Astrocyte (in vitro differentiated cells and primary cell): Measurements from ENCODE around the gene CRLF1. TPM values are rescaled to one million over a fixed set of nuclear protein-coding genes. Genes with fewer than 3 reads are reported as not detected.
A peak's percentile ranks its signal among the peaks of the same experiment; 100 is the strongest.

ENCODE experiments used
- DNase-seq: peaks from one replicate; pipeline ENCODE4 v3.0.0-alpha.2; 2010; ENCODE audit warnings: low read depth
- FAIRE-seq: peaks from 2 replicates; lab custom pipeline; 2011; peaks lifted over from hg19 to GRCh38; lab: Jason Lieb, UNC
- H2AFZ ChIP-seq: 2 replicates; pipeline ENCODE4 v1.6.0; 2012; ENCODE audit warnings: low read depth, low read length, inconsistent platforms
- H3K27ac ChIP-seq: 2 replicates; pipeline ENCODE4 v1.5.1; 2011; ENCODE audit warnings: low read depth, low read length, inconsistent platforms
- H3K27me3 ChIP-seq: 2 replicates; pipeline ENCODE4 v1.6.0; 2011; ENCODE audit warnings: low read length, inconsistent platforms; ENCODE audit not compliant: insufficient read depth
- H3K36me3 ChIP-seq: 2 replicates; pipeline ENCODE4 v1.5.1; 2011; ENCODE audit warnings: low read length, inconsistent platforms; ENCODE audit not compliant: insufficient read depth
- H3K4me1 ChIP-seq: 2 replicates; pipeline ENCODE4 v1.5.1; 2011; ENCODE audit warnings: low read length, inconsistent platforms; ENCODE audit not compliant: insufficient read depth
- H3K4me2 ChIP-seq: 2 replicates; pipeline ENCODE4 v1.6.0; 2012; ENCODE audit warnings: low read length, inconsistent platforms
- H3K4me3 ChIP-seq: 2 replicates; pipeline ENCODE4 v1.5.1; 2011; ENCODE audit warnings: low read depth, mild to moderate bottlenecking, low read length, inconsistent platforms; ENCODE audit not compliant: insufficient read depth
- H3K79me2 ChIP-seq: 2 replicates; pipeline ENCODE4 v1.6.0; 2012; ENCODE audit warnings: mild to moderate bottlenecking, low read length, inconsistent platforms; ENCODE audit not compliant: insufficient read depth
- H3K9ac ChIP-seq: 2 replicates; pipeline ENCODE4 v1.6.0; 2012; ENCODE audit warnings: mild to moderate bottlenecking, low read length, inconsistent platforms
- H3K9me3 ChIP-seq: 2 replicates; pipeline ENCODE4 v1.5.1; 2012; ENCODE audit warnings: low read depth, mild to moderate bottlenecking, low read length, inconsistent platforms; ENCODE audit not compliant: insufficient read depth
- H4K20me1 ChIP-seq: 2 replicates; pipeline ENCODE4 v1.6.0; 2012; ENCODE audit warnings: low read length, inconsistent platforms; ENCODE audit not compliant: insufficient read depth
- H3K27ac Mint-ChIP-seq: one replicate; pipeline ENCODE4 v1.8.0; 2021; ENCODE audit warnings: mild to moderate bottlenecking, mixed read lengths; ENCODE audit not compliant: unreplicated experiment
- H3K27me3 Mint-ChIP-seq: one replicate; pipeline ENCODE4 v1.8.0; 2021; ENCODE audit warnings: low read depth, mixed read lengths; ENCODE audit not compliant: unreplicated experiment
- H3K36me3 Mint-ChIP-seq: one replicate; pipeline ENCODE4 v1.8.0; 2021; ENCODE audit warnings: low read depth, mixed read lengths; ENCODE audit not compliant: unreplicated experiment
- H3K4me1 Mint-ChIP-seq: one replicate; pipeline ENCODE4 v1.8.0; 2021; ENCODE audit warnings: low read depth, mixed read lengths; ENCODE audit not compliant: unreplicated experiment
- H3K4me3 Mint-ChIP-seq: one replicate; pipeline ENCODE4 v1.8.0; 2021; ENCODE audit warnings: mild to moderate bottlenecking, moderate library complexity, mixed read lengths; ENCODE audit not compliant: unreplicated experiment
- H3K9me3 Mint-ChIP-seq: one replicate; pipeline ENCODE4 v1.8.0; 2021; ENCODE audit warnings: mild to moderate bottlenecking, mixed read lengths; ENCODE audit not compliant: unreplicated experiment
- CTCF ChIP-seq: IDR thresholded peaks from 2 replicates; pipeline ENCODE4 v1.5.1; 2011; ENCODE audit warnings: low read depth, mild to moderate bottlenecking, inconsistent platforms, low read length, moderate library complexity; ENCODE audit not compliant: insufficient read depth
- EZH2 ChIP-seq: IDR thresholded peaks from 2 replicates; pipeline ENCODE4 v1.6.1; 2012; ENCODE audit warnings: mild to moderate bottlenecking, low read length, inconsistent platforms; ENCODE audit not compliant: insufficient read depth
- total RNA-seq: library from RNA; stranded (reverse); gene quantifications from 2 replicates; pipeline ENCODE4 v1.2.1, GENCODE V29; 2021

Gene CRLF1
- total RNA-seq, 1 donor from 2014 or later: 18.5 TPM

GRCh38 chr19:18637673-18638630, 31.4 kb upstream of the CRLF1 start:
- peak overlapping the region; percentile 85 for H3K9ac ChIP-seq
- H3K27me3 ChIP-seq: peaks cover 7% of the 10 kb centered on the region
- peak overlapping the region; percentile 62 for H3K4me3 ChIP-seq
- DNase-seq (no peak), FAIRE-seq (no peak)
- peak overlapping the region; percentile 88 for H3K4me2 ChIP-seq
- no peak overlapping the region for H2AFZ ChIP-seq
- H3K79me2 ChIP-seq: peaks cover 8% of the 10 kb centered on the region
- TF ChIP-seq EZH2: no peak
- no peak for TF ChIP-seq CTCF
- H3K36me3 ChIP-seq: no peaks in the 10 kb centered on the region
- H3K27me3 Mint-ChIP-seq: peaks cover 19% of the 10 kb centered on the region
- H3K4me3 Mint-ChIP-seq: peak overlapping the region; percentile 85
- H3K27ac Mint-ChIP-seq: no peak overlapping the region
- H3K9me3 Mint-ChIP-seq: peaks cover 3% of the 10 kb centered on the region
- H3K36me3 Mint-ChIP-seq: peaks cover 4% of the 10 kb centered on the region
- H3K4me1 Mint-ChIP-seq: no peaks in the 10 kb centered on the region
- H4K20me1 ChIP-seq: peaks cover 10% of the 10 kb centered on the region
- H3K9me3 ChIP-seq: no peaks in the 10 kb centered on the region
- H3K27ac ChIP-seq: no peak overlapping the region
- no peaks in the 10 kb centered on the region for H3K4me1 ChIP-seq

GRCh38 chr19:18636969-18637629, 30.5 kb upstream of the CRLF1 start, which contains the start of gene KLHL26:
TSS of gene KLHL26 (plus strand) at chr19:18637028. CDS start at chr19:18637055, 27 bp downstream.
- FAIRE-seq (no peak), DNase-seq (no peak)
- no peak for TF ChIP-seq EZH2
- TF ChIP-seq CTCF: no peak
- Mint-ChIP-seq H3K4me3 (peak within 1 kb of the TSS; percentile 85), H3K36me3 (peaks cover 4% of the 10 kb centered on the region), H3K27ac (peak within 1 kb of the TSS; percentile 41), H3K27me3 (peaks cover 19% of the 10 kb centered on the region), H3K4me1 (no peaks in the 10 kb centered on the region), H3K9me3 (peaks cover 3% of the 10 kb centered on the region)
- peaks cover 8% of the 10 kb centered on the region for H3K79me2 ChIP-seq
- H3K4me2 ChIP-seq: peak within 1 kb of the TSS; percentile 88
- no peaks in the 10 kb centered on the region for H3K9me3 ChIP-seq
- peaks cover 9% of the 10 kb centered on the region for H4K20me1 ChIP-seq
- no peaks in the 10 kb centered on the region for H3K4me1 ChIP-seq
- no peaks in the 10 kb centered on the region for H3K36me3 ChIP-seq
- no peak within 1 kb of the TSS for H3K27ac ChIP-seq
- peak within 1 kb of the TSS; percentile 62 for H3K4me3 ChIP-seq
- peak within 1 kb of the TSS; percentile 79 for H2AFZ ChIP-seq
- H3K27me3 ChIP-seq: peaks cover 7% of the 10 kb centered on the region
- H3K9ac ChIP-seq: peak within 1 kb of the TSS; percentile 85
